SK-N-MC (cell line): ENCODE results near the gene DENND2D.

Source experiments
- EZH2 ChIP-seq: fragments of 200-600 bp; sonication (generic); IDR thresholded peaks from one replicate; pipeline ENCODE4 v1.6.1; 2017; ENCODE audit warnings: antibody characterized with exemption
- POLR2AphosphoS5 ChIP-seq: IDR thresholded peaks from 2 replicates; pipeline ENCODE4 v1.6.1; 2012; ENCODE audit warnings: mild to moderate bottlenecking, low read depth, low read length, borderline replicate concordance

GRCh38 chr1:111204201-111204982 lies 3.9 kb upstream of the DENND2D start:
- TF ChIP-seq EZH2 (no peak), POLR2AphosphoS5 (no peak)
